Measurements from ENCODE around the gene MIGA1. TPM values are rescaled to one million over a fixed set of nuclear protein-coding genes. Genes with fewer than 3 reads are reported as not detected.
"Not testable (repeated sequence)": the region's sequence is repeated elsewhere in the genome, so short reads cannot be mapped to it uniquely, and the experiment has no call there.

MIGA1 gene
- total RNA-seq, 1 experiment from 2014 or later: 14.4 TPM

GRCh38 chr1:77910116-77910515 lies 130.7 kb downstream of the MIGA1 start:
- H3K27ac ChIP-seq (ENCODE audit: low read length): no peak overlapping the region
- H3K4me3 ChIP-seq (ENCODE audit: low read depth in 2 of 2, low read length in 2 of 2): no peak overlapping the region
- no peaks in the 10 kb centered on the region for H3K36me3 ChIP-seq (ENCODE audit: control insufficient read depth, insufficient read depth, low read length)
- BruUV-seq (replicated peaks): no TSS peak
- ChIA-PET CTCF (no interaction called here), POLR2A (interaction anchor here (0.6 kb wide), 1 partner anchor 13 kb away, joined by 8 read pairs; no protein-coding TSS in a partner anchor)
- no peak for ATAC-seq
- intact Hi-C loops (cut with micrococcal nuclease; ENCODE audit: unreplicated experiment) (no loop called here), in situ Hi-C loops (cut with HindIII; ENCODE audit: low pct_unique_long_range_greater_than_20kb, low sequenced_read_pairs) (no loop called here)
- no peaks in the 10 kb centered on the region for H3K9me3 ChIP-seq (ENCODE audit: control insufficient read depth, insufficient read depth, low read depth, low read length)
- no peak for DNase-seq (ENCODE audit: low read depth, low spot score)
- TF ChIP-seq REST (IDR thresholded peaks at IDR 0.05; ENCODE audit: insufficient read depth in 1 of 2, low read depth in 2 of 2, low read length in 1 of 2): no peak
- no peak for TF ChIP-seq SIN3A (IDR thresholded peaks at IDR 0.05; ENCODE audit: borderline replicate concordance, insufficient read depth, low read depth, low read length)
- no peak for TF ChIP-seq POLR2AphosphoS5 (IDR thresholded peaks at IDR 0.05; ENCODE audit: low read depth, low read length)
- TF ChIP-seq TCF7L2 (IDR thresholded peaks at IDR 0.05; ENCODE audit: low read depth, low read length): no peak
- TF ChIP-seq CTCF (IDR thresholded peaks at IDR 0.05): no peak
- H3K27me3 ChIP-seq (ENCODE audit: control insufficient read depth, insufficient read depth, low read length): no peaks in the 10 kb centered on the region
- H3K4me1 ChIP-seq (ENCODE audit: control insufficient read depth, insufficient read depth, low read length): no peaks in the 10 kb centered on the region

GRCh38 chr1:77918918-77919317 lies 139.5 kb downstream of the MIGA1 start:
- in situ Hi-C loops (cut with HindIII; ENCODE audit: low pct_unique_long_range_greater_than_20kb, low sequenced_read_pairs); H3K27ac ChIP-seq (ENCODE audit: low read length); H3K27me3 ChIP-seq (ENCODE audit: control insufficient read depth, insufficient read depth, low read length); H3K4me3 ChIP-seq (ENCODE audit: low read depth in 2 of 2, low read length in 2 of 2); H3K9me3 ChIP-seq (ENCODE audit: control insufficient read depth, insufficient read depth, low read depth, low read length); DNase-seq (ENCODE audit: low read depth, low spot score); H3K36me3 ChIP-seq (ENCODE audit: control insufficient read depth, insufficient read depth, low read length); H3K4me1 ChIP-seq (ENCODE audit: control insufficient read depth, insufficient read depth, low read length); BruUV-seq (replicated peaks); ATAC-seq; intact Hi-C loops (cut with micrococcal nuclease; ENCODE audit: unreplicated experiment); CTCF ChIA-PET; POLR2A ChIA-PET: not testable (repeated sequence)

GRCh38 chr1:77925518-77925917 lies 146.1 kb downstream of the MIGA1 start:
- Histone ChIP-seq H3K36me3 (ENCODE audit: control insufficient read depth, insufficient read depth, low read length) (no peaks in the 10 kb centered on the region), H3K9me3 (ENCODE audit: control insufficient read depth, insufficient read depth, low read depth, low read length) (no peaks in the 10 kb centered on the region), H3K27me3 (ENCODE audit: control insufficient read depth, insufficient read depth, low read length) (no peaks in the 10 kb centered on the region), H3K4me3 (ENCODE audit: low read depth in 2 of 2, low read length in 2 of 2) (no peak overlapping the region), H3K27ac (ENCODE audit: low read length) (no peak overlapping the region), H3K4me1 (ENCODE audit: control insufficient read depth, insufficient read depth, low read length) (no peaks in the 10 kb centered on the region)
- no peak for TF ChIP-seq POLR2AphosphoS5 (IDR thresholded peaks at IDR 0.05; ENCODE audit: low read depth, low read length)
- no peak for TF ChIP-seq TCF7L2 (IDR thresholded peaks at IDR 0.05; ENCODE audit: low read depth, low read length)
- no peak for TF ChIP-seq CTCF (IDR thresholded peaks at IDR 0.05)
- TF ChIP-seq REST (IDR thresholded peaks at IDR 0.05; ENCODE audit: insufficient read depth in 1 of 2, low read depth in 2 of 2, low read length in 1 of 2): no peak
- no peak for TF ChIP-seq SIN3A (IDR thresholded peaks at IDR 0.05; ENCODE audit: borderline replicate concordance, insufficient read depth, low read depth, low read length)
- BruUV-seq (replicated peaks): no TSS peak
- ChIA-PET POLR2A (no interaction called here), CTCF (no interaction called here)
- DNase-seq (ENCODE audit: low read depth, low spot score) (no peak), ATAC-seq (no peak)
- intact Hi-C loops (cut with micrococcal nuclease; ENCODE audit: unreplicated experiment) (no loop called here), in situ Hi-C loops (cut with HindIII; ENCODE audit: low pct_unique_long_range_greater_than_20kb, low sequenced_read_pairs) (no loop called here)

Measured in Panc1 (cell line).